GM19455 (cell line): ENCODE data around the gene TACC3.
"Not testable (repeated sequence)": the region's sequence is repeated elsewhere in the genome, so short reads cannot be mapped to it uniquely, and the experiment has no call there.

Source experiments
- ATAC-seq: cut with Tn5 transposase; IDR thresholded peaks from one replicate; pipeline ENCODE4 v1.9.1; 2021; ENCODE audit not compliant: unreplicated experiment

Gene TACC3

DNA sequence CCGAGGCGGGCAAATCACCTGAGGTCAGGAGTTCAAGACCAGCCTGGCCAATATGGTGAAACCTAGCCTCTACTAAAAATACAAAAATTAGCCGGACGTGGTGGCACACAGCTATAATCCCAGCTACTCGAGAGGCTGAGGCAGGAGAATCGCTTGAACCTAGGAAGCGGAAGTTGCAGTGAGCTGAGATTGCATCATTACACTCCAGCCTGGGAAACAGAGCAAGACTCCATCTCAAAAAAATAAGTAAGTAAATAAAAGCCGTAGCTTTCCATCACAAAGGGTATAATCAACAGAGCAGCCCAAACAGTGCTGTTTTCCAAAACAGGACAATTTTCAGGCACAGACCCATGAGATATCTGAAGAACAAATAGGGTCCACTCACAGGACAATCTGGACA is 19.6 kb upstream of the TACC3 start:
- not testable (repeated sequence) for ATAC-seq

DNA sequence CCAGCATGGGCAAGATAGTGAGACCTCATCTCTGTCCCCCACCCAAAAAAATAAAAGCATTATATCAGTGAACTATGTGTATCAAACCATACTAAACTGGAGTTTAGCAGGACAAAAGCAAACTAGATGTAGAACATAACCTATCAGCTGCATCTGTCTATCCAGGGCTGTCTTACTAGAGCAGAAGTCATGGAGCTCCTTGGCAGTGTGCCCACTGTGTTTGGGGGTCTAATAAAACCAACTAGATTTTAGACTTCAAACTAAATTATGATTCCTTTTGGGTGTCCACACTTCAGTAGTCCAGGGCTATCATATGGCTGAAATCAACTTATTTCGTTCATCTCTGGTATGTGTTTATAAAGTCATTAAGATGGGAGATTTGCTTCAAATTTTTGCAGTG is 17.5 kb upstream of the TACC3 start:
- no peak for ATAC-seq

- no peak for ATAC-seq
Measured at GRCh38 chr4:1705732-1706131, 15.6 kb upstream of the TACC3 start.

GRCh38 chr4:1706358-1706757 is 15.0 kb upstream of the TACC3 start:
- ATAC-seq = no peak

DNA sequence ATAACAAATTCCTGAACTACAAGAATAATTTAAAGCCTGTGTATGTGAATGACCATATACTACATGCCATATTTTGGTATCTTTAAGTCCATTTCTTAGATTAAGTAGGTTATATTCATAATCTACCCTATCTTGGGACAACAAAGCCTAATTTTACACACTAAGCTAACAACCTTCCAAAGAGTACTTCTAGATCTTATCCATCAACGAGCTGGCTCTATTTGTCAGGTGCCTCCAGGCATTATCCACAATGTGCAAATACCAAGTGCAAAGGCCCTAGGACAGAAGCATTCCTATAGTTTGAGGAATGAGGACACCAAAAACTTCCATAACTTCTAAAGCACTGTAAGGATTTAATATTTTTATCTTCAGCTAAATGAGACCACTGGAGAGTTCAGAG is 12.7 kb upstream of the TACC3 start:
- no peak for ATAC-seq

DNA sequence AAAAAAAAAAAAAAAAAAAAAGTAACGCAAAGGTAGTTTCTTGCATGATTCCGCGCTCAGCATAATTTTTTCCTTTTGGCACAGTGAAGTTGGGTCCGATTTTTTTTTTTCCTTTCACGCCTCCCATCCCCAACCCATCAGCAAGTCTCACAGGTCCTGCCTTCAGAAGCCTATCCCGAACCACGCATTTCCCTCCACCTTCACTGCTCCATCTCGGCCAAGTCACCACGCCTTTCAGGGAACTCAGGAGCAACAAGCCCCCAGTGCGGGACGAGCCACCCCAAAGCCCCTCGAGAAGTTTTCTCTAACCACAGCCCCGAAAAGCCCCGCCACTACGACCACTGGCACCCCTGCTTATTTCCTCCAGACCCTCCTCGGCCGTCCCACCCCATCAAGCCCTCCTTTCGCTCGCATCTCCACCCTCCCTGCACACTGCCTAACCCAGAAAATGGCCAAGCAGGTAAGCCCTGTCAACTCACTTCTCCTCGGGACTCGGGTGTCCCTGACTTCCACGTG is 10.2 kb upstream of the TACC3 start:
- ATAC-seq = no peak

DNA sequence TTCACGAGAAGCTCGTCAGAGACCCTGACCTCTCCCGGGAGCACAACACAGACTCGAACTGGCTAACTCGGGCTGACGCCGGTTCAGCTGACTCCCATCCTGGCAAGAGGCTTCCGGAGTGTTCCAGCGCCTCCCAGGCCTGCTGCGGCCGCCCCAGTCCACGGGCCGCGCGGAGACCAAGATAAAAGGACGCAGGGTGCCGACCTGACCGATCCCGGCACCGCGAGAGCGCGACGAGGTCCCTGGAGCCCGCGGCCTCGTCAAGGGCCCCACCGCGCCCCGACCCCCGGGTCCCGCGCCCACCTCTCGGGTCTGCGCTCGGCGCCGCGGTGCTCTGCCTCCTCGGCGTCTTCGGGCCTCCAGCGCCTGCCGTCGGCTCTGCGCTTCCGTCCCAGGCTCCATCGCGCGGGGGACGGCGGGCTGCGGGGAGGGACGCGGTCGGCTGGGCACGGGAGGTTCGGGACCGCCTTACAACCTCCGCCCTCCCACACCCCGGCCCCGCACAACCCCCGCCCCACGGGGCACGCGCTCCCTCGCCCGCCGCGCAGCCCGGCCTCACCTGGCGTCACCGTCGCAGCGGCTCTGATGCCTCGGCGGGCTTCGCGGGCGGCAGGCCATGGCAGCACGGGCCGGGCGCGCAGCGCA is 9.6 kb upstream of the TACC3 start:
- ATAC-seq = peak; percentile 19

- peak; percentile 74 for ATAC-seq
Measured at GRCh38 chr4:1712216-1713002, 8.9 kb upstream of the TACC3 start, which contains the start of gene SLBP. Gene SLBP, minus strand, starts transcription at chr4:1712319. Its CDS starts 131 bp downstream, at chr4:1712188.

GRCh38 chr4:1713003-1713851 is 8.1 kb upstream of the TACC3 start:
- ATAC-seq = peak; percentile 4

DNA sequence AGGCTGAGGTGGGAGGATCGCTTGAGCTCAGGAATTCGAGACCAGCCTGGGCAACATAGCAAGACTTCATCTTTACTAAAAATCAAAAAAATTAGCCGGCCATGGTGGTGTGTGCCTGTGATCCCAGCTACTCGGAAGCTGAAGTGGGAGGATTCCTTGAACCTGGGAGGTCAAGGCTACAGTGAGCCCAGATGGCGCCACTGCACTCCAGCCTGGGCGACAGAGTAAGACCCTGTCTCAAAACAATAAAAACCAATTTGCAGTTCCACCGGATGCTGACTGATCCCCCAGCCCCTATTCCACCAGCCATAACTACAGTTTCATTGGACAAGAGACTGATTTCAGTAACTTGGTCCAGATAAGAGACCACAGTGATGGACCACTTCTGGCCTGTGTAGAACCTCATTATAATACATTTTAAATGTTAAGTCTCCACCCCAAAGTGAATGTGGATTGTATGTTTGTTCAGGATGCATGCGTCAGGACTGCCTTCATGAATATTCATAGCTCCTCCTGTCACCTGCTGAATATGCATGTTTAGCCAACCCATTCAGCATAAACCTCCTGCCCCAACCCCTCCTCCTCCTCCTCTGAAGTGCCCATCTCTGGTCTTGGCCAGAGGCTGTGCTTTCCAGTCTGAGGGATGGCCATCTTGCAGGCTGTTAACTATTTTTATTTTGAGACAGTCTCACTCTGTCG is 6.9 kb upstream of the TACC3 start:
- no peak for ATAC-seq

DNA sequence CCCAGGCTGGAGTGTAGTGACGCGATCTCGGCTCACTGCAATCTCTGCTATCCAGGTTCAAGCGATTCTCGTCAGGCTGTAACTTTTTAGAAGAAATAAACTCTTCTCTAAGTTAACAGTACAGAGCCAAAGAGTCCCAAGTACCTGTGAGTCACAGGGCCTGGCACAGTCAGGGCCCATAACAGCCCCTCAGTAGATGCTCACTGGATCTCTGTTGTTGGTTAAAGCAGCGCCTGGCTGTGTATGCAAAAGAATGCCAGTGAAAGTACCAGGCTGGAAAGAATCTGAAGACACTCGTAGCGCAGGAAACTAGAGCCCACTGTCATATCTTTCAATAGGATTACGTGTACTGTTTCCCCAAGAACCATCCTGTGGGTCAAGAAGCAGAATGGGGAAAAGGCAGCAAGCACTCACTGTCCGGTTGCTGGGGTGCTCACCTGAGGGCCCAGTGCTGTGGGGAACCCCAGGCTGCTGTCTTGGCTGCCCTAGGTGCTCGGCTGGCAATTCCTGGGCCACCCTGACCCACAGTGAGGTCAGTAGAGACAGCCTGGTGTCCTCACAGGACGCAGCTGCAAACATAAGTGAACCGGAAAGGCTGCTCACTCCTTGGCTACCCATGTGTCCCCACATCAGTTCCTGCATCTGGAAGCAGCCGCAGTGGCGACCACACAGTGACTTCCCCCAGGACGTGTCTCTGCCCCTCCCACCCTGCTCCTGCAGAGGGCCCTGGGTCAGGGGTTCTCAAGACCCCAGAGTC is 6.1 kb upstream of the TACC3 start:
- no peak for ATAC-seq

- ATAC-seq = no peak
Measured at GRCh38 chr4:1716065-1716945, 5.0 kb upstream of the TACC3 start.

- ATAC-seq = no peak
Measured at GRCh38 chr4:1717129-1718094, 3.9 kb upstream of the TACC3 start.

GRCh38 chr4:1718095-1718850 is 3.0 kb upstream of the TACC3 start:
- ATAC-seq = no peak

DNA sequence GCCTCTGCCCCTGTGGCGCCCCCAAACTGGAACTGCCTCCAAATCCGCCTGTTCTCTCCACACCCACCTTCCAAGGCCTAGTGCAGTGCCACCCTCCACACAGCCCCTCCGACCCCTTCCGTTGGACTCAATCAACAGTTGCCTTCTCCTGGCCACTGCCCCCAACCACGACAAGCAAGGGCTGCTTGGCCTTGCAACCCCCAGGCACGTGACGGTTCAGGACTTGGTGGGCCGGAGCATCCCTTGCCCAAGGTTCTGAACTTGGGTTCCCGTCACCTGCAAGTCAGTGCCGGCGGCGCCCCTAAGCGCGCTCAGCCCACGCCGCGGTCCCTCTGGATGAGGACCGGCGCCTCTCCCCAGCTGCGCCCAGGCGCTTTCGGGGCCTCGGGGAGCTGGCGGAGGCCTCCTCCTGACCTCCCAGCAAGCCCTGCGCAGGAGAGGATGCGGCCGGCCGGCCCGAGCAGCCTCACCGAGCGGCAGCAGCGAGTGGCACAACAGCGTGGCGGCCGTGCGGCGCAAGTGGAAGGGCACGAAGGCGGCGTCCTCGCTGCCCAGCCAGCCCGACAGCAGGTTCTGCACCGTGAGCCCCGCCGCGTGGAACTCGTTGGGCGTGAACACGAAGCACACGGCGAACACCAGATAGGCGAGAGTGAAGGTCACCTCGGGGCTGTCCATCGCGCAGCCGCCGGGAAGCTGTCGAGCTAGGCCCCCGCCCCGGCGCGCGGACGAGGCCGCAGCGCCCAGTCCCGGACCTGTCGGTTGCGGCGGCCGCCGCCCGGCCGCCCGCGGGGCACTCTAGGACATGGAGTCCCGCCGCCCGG is 948 bp upstream of the TACC3 start:
- ATAC-seq = peak; percentile 21
